Measurements from ENCODE around the gene DCST2. TPM values are rescaled to one million over a fixed set of nuclear protein-coding genes. Genes with fewer than 3 reads are reported as not detected.

The DCST2 gene
- total and polyA plus RNA-seq, 9 of the 15 experiments (the other 6 are each of a cell fraction or from before 2014, with no cell fraction given), result 0.09 to 0.49 (median 0.11) TPM; not detected in 3

GRCh38 chr1:155063550-155064110 is 30.0 kb upstream of the DCST2 start, which contains the start of gene EFNA4 (continued):
- TF ChIP-seq CREB3 (tag; conservative IDR thresholded peaks at IDR 0.05; ENCODE audit: low read depth) (peak; percentile 81), ZNF639 (CRISPR knock-in tag; conservative IDR thresholded peaks at IDR 0.05 in 1 of 2, IDR thresholded peaks at IDR 0.05 in 1 of 2) (peak in 1 of 2 experiments; percentile 74; a peak in 1 of 4 replicates), ZNF589 (CRISPR knock-in tag; IDR thresholded peaks at IDR 0.05; ENCODE audit: low read depth) (peak; percentile 36; the same call in 1 of the 2 replicates), ZNF766 (CRISPR knock-in tag; conservative IDR thresholded peaks at IDR 0.05) (peak; percentile 79), HNRNPLL (IDR thresholded peaks at IDR 0.05; ENCODE audit: low read depth, low read length, poor library complexity, severe bottlenecking) (peak; percentile 82), CTBP1 (IDR thresholded peaks at IDR 0.05; ENCODE audit: borderline replicate concordance) (peak; percentile 80), PRPF4 (IDR thresholded peaks at IDR 0.05; ENCODE audit: insufficient read depth, low read depth, low read length, poor library complexity, severe bottlenecking) (no peak), NONO (IDR thresholded peaks at IDR 0.05; ENCODE audit: low read depth in 2 of 2, low read length in 1 of 2) (0 out of 4 replicates have a peak, but pooled peaks of 1 of the 2 experiments have one; percentile 47), E2F6 (IDR thresholded peaks at IDR 0.05; ENCODE audit: borderline replicate concordance in 1 of 2, extremely low read depth in 1 of 2, insufficient read depth in 1 of 2, insufficient read length in 1 of 2, low read depth in 1 of 2, low read length in 1 of 2, poor library complexity in 1 of 2, severe bottlenecking in 1 of 2) (peak in 1 of 2 experiments; percentile 23), MNT (conservative IDR thresholded peaks at IDR 0.05) (peak in 1 of 2 experiments; percentile 31; a peak in 2 of 4 replicates), KLF1 (tag; IDR thresholded peaks at IDR 0.05) (peak; percentile 49; the same call in 1 of the 2 replicates), ZNF707 (CRISPR knock-in tag; conservative IDR thresholded peaks at IDR 0.05) (no peak), GTF2A2 (tag; IDR thresholded peaks at IDR 0.05) (no peak), VEZF1 (CRISPR knock-in tag; IDR thresholded peaks at IDR 0.05) (peak; percentile 90; the same call in 1 of the 2 replicates), ZNF395 (CRISPR knock-in tag; IDR thresholded peaks at IDR 0.05) (0 out of 2 replicates have a peak, but pooled peaks have one; percentile 15)

Measured in K562 (cell line).